HG02885 (cell line): ENCODE measurements around the gene KIRREL3.

Experiments
- ATAC-seq: cut with Tn5 transposase; IDR thresholded peaks from one replicate; pipeline ENCODE4 v1.9.1; 2021; ENCODE audit warnings: mild to moderate bottlenecking; ENCODE audit not compliant: unreplicated experiment, poor library complexity

The KIRREL3 gene

GRCh38 chr11:126444072-126444471, 556.5 kb downstream of the KIRREL3 start:
- no peak for ATAC-seq

- ATAC-seq, result no peak
These were observed 557.5 kb downstream of the KIRREL3 start for GRCh38 chr11:126443120-126443519.

- ATAC-seq, result peak; percentile 68
These were observed 559.6 kb downstream of the KIRREL3 start for GRCh38 chr11:126440792-126441514.

- no peak for ATAC-seq
These were observed 560.3 kb downstream of the KIRREL3 start for GRCh38 chr11:126440276-126440675.

GRCh38 chr11:126438691-126439090, 561.9 kb downstream of the KIRREL3 start:
- no peak for ATAC-seq

- ATAC-seq, result no peak
These were observed 562.3 kb downstream of the KIRREL3 start for GRCh38 chr11:126438272-126438671.

- ATAC-seq, result no peak
These were observed 562.8 kb downstream of the KIRREL3 start for GRCh38 chr11:126437731-126438130.

GRCh38 chr11:126436209-126436755, 564.3 kb downstream of the KIRREL3 start:
- no peak for ATAC-seq

GRCh38 chr11:126434950-126435335, 565.6 kb downstream of the KIRREL3 start:
- no peak for ATAC-seq

GRCh38 chr11:126433989-126434949, 566.3 kb downstream of the KIRREL3 start:
- ATAC-seq, result no peak

GRCh38 chr11:126433244-126433846, 567.2 kb downstream of the KIRREL3 start:
- peak; percentile 53 for ATAC-seq

GRCh38 chr11:126432525-126432924, 568.0 kb downstream of the KIRREL3 start:
- ATAC-seq, result no peak

- no peak for ATAC-seq
These were observed 568.5 kb downstream of the KIRREL3 start for GRCh38 chr11:126432065-126432461.

- no peak for ATAC-seq
These were observed 569.0 kb downstream of the KIRREL3 start for GRCh38 chr11:126431401-126432064.

GRCh38 chr11:126430581-126431335, 569.8 kb downstream of the KIRREL3 start:
- no peak for ATAC-seq

- ATAC-seq, result peak; percentile 65
These were observed 573.5 kb downstream of the KIRREL3 start for GRCh38 chr11:126426820-126427749.

- ATAC-seq, result no peak
These were observed 574.5 kb downstream of the KIRREL3 start for GRCh38 chr11:126426106-126426505.

- ATAC-seq, result no peak
These were observed 576.0 kb downstream of the KIRREL3 start for GRCh38 chr11:126424471-126425039.
